CD8-positive, alpha-beta memory T cell (primary cell): ENCODE measurements around the gene GAL3ST3. TPM values are rescaled to one million over a fixed set of nuclear protein-coding genes. Genes with fewer than 3 reads are reported as not detected.
A peak's percentile ranks its signal among the peaks of the same experiment; 100 is the strongest.
"Not testable (repeated sequence)": the region's sequence is repeated elsewhere in the genome, so short reads cannot be mapped to it uniquely, and the experiment has no call there.

Source experiments
- CTCF ChIA-PET: fragments of 350-600 bp; sonication (Branson Sonifier 250); formaldehyde crosslinking; loops from one replicate; lab custom pipeline; 2021; ENCODE audit warnings: antibody characterized with exemption; lab: Charles Lee
- POLR2A ChIA-PET: fragments of 350-600 bp; sonication (Branson Sonifier 250); formaldehyde crosslinking; loops from one replicate; lab custom pipeline; 2021; ENCODE audit warnings: antibody characterized with exemption; lab: Charles Lee
- DNase-seq, 5 donors: peaks; one replicate each; pipeline versions ENCODE4 v3.0.0 to v3.0.0-alpha.2; 2020 to 2022; ENCODE audit warnings: mixed read lengths in 1 of 5
- H3K27ac ChIP-seq: one replicate; pipeline ENCODE4 v1.7.0; 2013; ENCODE audit warnings: low read depth, mild to moderate bottlenecking, low read length, moderate library complexity
- H3K27me3 ChIP-seq: 2 replicates; pipeline ENCODE4 v1.7.0; 2013; ENCODE audit warnings: low read length, mild to moderate bottlenecking; ENCODE audit not compliant: insufficient read depth, poor library complexity, severe bottlenecking
- H3K36me3 ChIP-seq: 2 replicates; pipeline ENCODE4 v1.7.0; 2013; ENCODE audit warnings: mild to moderate bottlenecking, low read length, moderate library complexity; ENCODE audit not compliant: insufficient read depth
- H3K4me1 ChIP-seq: 2 replicates; pipeline ENCODE4 v1.7.0; 2013; ENCODE audit warnings: mild to moderate bottlenecking, low read length, moderate library complexity; ENCODE audit not compliant: insufficient read depth
- H3K4me3 ChIP-seq: 2 replicates; pipeline ENCODE4 v1.7.0; 2013; ENCODE audit warnings: mild to moderate bottlenecking, low read length
- H3K9me3 ChIP-seq: 2 replicates; pipeline ENCODE4 v1.7.0; 2013; ENCODE audit warnings: mild to moderate bottlenecking, low read length
- H3K27ac Mint-ChIP-seq, 8 donors: one replicate each; pipeline ENCODE4 v1.8.0; 2020 to 2021; ENCODE audit warnings: mixed read lengths in 8 of 8, mild to moderate bottlenecking in 6 of 8, inconsistent platforms in 3 of 8, moderate library complexity in 3 of 8
- H3K27me3 Mint-ChIP-seq, 2 donors: one replicate each; pipeline ENCODE4 v1.8.0; 2020 to 2021; ENCODE audit warnings: mixed read lengths in 2 of 2, mild to moderate bottlenecking in 1 of 2, moderate library complexity in 1 of 2
- H3K36me3 Mint-ChIP-seq, 3 donors: one replicate each; pipeline ENCODE4 v1.8.0; 2020 to 2021; ENCODE audit warnings: mixed read lengths in 3 of 3, inconsistent platforms in 1 of 3, mild to moderate bottlenecking in 1 of 3
- H3K4me1 Mint-ChIP-seq, 3 donors: one replicate each; pipeline ENCODE4 v1.8.0; 2020 to 2021; ENCODE audit warnings: mixed read lengths in 3 of 3, inconsistent platforms in 1 of 3, mild to moderate bottlenecking in 1 of 3
- H3K4me3 Mint-ChIP-seq, 7 donors: one replicate each; pipeline ENCODE4 v1.8.0; 2020 to 2021; ENCODE audit warnings: mixed read lengths in 7 of 7, mild to moderate bottlenecking in 6 of 7, moderate library complexity in 4 of 7, inconsistent platforms in 2 of 7
- H3K9me3 Mint-ChIP-seq, 5 donors: one replicate each; pipeline ENCODE4 v1.8.0; 2020 to 2022; ENCODE audit warnings: mixed read lengths in 5 of 5, mild to moderate bottlenecking in 3 of 5, moderate library complexity in 2 of 5, inconsistent platforms in 1 of 5
- polyA plus RNA-seq: library from polyadenylated mRNA; unstranded; fragments of 300-500 nt; fragmentation: Illumina TruSeq; gene quantifications from one replicate; pipeline ENCODE4 v1.2.3, GENCODE V29; 2021
- total RNA-seq, 2 experiments: library from RNA; stranded (reverse); gene quantifications; one replicate each; pipeline ENCODE4 v1.2.3, GENCODE V29; 2021

GAL3ST3 gene
- total and polyA plus RNA-seq, 3 experiments from 2014 or later, result not detected

DNA sequence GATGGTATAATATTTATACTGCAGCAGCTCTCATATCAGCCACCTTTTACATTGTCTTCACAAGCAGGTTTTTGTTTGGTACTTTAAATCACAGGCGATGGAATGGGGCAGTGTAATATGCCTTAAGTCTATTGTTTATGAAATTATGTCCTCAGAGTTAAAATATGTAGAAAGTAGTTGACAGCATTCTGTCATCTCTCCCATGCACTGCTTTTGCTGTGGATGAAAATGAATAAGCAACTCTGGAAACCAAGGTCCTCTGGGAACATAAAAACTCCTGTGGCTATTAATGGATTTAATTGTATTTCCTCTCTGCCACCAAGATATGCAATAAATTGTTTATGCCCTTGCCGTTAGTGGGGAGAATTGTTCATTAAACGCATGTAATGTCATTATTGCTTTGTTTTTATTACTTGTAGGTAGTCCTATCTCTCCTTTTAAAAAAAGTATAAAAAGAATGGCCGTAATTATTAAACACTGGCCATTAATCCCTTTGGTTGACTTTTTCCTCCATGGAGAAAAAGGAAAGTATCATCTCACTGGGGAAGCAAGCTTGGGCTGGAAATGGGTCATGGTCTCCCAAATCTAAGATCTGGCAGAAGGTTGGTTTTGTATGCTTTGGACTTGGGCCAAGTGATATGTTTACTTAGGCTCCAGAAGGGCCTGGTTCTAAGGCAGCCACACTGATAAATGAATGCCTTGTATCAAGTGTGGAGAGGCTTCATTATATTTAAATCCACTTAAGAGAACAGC lies 34.2 kb upstream of the GAL3ST3 start:
- Histone ChIP-seq H3K4me3 (no peak overlapping the region), H3K36me3 (no peaks in the 10 kb centered on the region), H3K27ac (no peak overlapping the region), H3K27me3 (no peaks in the 10 kb centered on the region), H3K9me3 (no peaks in the 10 kb centered on the region), H3K4me1 (peaks cover 90% of the 10 kb centered on the region)
- H3K4me1 Mint-ChIP-seq, result peaks cover 85 to 91% (median 90%) of the 10 kb centered on the region in 3 donors
- H3K4me3 Mint-ChIP-seq, result peak overlapping the region; percentile 34 to 93 (median 59)
- H3K9me3 Mint-ChIP-seq, result no peaks in the 10 kb centered on the region
- ChIA-PET CTCF (interaction anchor here (1.0 to 9.0 kb wide), 3 partner anchors 14 to 52 kb away, joined by 3 to 103 read pairs (median 5); partner anchors contain the start of gene PACS1), POLR2A (interaction anchor here (0.6 to 1.7 kb wide), 2 partner anchors 20 to 162 kb away, joined by 3 to 4 read pairs; no protein-coding TSS in a partner anchor)
- DNase-seq, result no peak
- peaks cover 0 to 26% (median 8%) of the 10 kb centered on the region in 3 donors for H3K36me3 Mint-ChIP-seq
- H3K27ac Mint-ChIP-seq, result peak overlapping the region; percentile 33 to 99 (median 91)
- peaks cover 0 to 2% of the 10 kb centered on the region in 2 donors for H3K27me3 Mint-ChIP-seq

DNA sequence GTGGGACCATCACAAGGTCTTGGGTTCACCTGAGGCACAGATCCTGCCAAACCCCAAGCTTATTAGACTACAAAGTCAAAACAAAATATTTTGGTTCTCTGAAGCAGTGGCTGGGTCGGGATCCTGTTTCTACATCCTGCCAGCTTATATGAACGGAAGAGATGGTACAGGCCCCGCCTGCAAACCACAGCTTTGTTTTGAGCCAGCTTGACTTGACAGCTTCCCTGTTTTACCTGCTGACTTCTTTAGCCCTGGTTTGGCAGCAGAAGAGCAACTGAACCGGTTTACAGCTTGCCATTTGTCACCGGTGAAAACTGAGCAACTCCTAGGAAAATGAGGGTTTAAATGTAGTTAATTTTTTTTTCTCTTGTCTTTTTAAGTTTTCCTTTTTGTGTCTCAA lies 32.5 kb upstream of the GAL3ST3 start:
- Mint-ChIP-seq H3K9me3 (no peaks in the 10 kb centered on the region), H3K36me3 (peaks cover 0 to 37% (median 12%) of the 10 kb centered on the region in 3 donors), H3K4me1 (peaks cover 83 to 90% (median 86%) of the 10 kb centered on the region in 3 donors), H3K27ac (peak overlapping the region; percentile 94 to 99 (median 99)), H3K4me3 (peak overlapping the region; percentile 84 to 95 (median 93)), H3K27me3 (peaks cover 0 to 2% of the 10 kb centered on the region in 2 donors)
- Histone ChIP-seq H3K4me3 (peak overlapping the region; percentile 37), H3K36me3 (no peaks in the 10 kb centered on the region), H3K27ac (peak overlapping the region; percentile 52), H3K9me3 (no peaks in the 10 kb centered on the region), H3K4me1 (peaks cover 90% of the 10 kb centered on the region), H3K27me3 (no peaks in the 10 kb centered on the region)
- ChIA-PET POLR2A (interaction anchor here (0.6 to 3.1 kb wide), 10 partner anchors 11 to 79 kb away, joined by 3 to 43 read pairs (median 5); partner anchors contain the start of genes BANF1, PACS1 and SF3B2), CTCF (interaction anchor here (1.0 to 9.0 kb wide), 11 partner anchors 12 to 307 kb away, joined by 3 to 103 read pairs (median 6); partner anchors contain the start of gene PACS1)
- DNase-seq, result peak; percentile 59 to 88 (median 74)

DNA sequence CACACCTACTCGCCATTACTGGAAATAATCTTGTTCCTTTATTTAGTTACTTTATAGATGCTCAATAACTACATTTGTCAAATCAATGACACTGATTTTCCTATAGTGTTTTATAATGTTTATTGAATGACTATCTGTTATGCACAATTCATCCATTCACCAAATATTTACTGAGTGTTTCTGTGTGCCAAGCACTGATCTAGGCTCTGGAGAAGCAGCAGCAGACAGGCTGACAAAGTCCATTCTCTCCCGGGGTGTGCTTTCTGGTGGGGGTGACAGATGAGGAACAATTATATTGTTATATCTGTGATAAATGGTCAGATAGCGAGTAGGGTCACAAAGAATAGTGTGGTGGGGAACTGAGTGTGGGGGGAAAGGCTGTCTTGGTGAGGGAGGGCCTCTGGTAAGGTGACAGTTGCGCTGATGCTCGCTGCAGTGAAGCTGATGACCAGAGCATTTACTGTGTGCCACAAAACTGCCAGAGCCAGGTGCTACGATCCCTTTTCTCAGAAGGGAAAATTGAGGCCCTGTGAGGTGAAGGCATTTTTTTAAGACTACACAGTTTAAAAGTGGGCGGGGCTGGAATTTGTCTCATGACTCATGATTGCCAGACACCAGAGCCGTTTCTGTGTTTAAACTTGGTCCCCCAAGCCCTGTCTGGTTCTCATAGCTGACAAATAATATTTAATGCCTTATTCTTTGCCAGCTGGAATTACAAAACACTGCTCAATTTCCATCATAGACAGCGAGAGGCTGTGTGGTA lies 31.3 kb upstream of the GAL3ST3 start:
- H3K9me3 Mint-ChIP-seq, result no peaks in the 10 kb centered on the region
- ChIA-PET CTCF (interaction anchor here (1.1 to 9.0 kb wide), 12 partner anchors 11 to 55 kb away, joined by 3 to 103 read pairs (median 6); partner anchors contain the start of gene PACS1), POLR2A (interaction anchor here (1.0 to 3.1 kb wide), 6 partner anchors 10 to 46 kb away, joined by 4 to 43 read pairs (median 8); partner anchors contain the start of gene PACS1)
- peaks cover 0 to 2% of the 10 kb centered on the region in 2 donors for H3K27me3 Mint-ChIP-seq
- H3K27ac Mint-ChIP-seq, result peak overlapping the region; percentile 94 to 99 (median 99)
- DNase-seq, result peak; percentile 43 to 81 (median 59)
- peak overlapping the region; percentile 80 to 95 (median 93) for H3K4me3 Mint-ChIP-seq
- no peaks in the 10 kb centered on the region for H3K36me3 ChIP-seq
- peaks cover 0 to 46% (median 12%) of the 10 kb centered on the region in 3 donors for H3K36me3 Mint-ChIP-seq
- peaks cover 79 to 90% (median 82%) of the 10 kb centered on the region in 3 donors for H3K4me1 Mint-ChIP-seq
- H3K9me3 ChIP-seq, result no peaks in the 10 kb centered on the region
- peaks cover 83% of the 10 kb centered on the region for H3K4me1 ChIP-seq
- H3K27ac ChIP-seq, result peak overlapping the region; percentile 48
- H3K27me3 ChIP-seq, result no peaks in the 10 kb centered on the region
- peak overlapping the region; percentile 2 for H3K4me3 ChIP-seq

- not testable (repeated sequence) for H3K27me3 Mint-ChIP-seq, H3K27me3 ChIP-seq, H3K4me3 ChIP-seq, H3K27ac ChIP-seq, H3K9me3 ChIP-seq, H3K36me3 ChIP-seq, H3K9me3 Mint-ChIP-seq, DNase-seq
- Mint-ChIP-seq H3K4me1 (peaks cover 74 to 85% (median 75%) of the 10 kb centered on the region in 3 donors), H3K27ac (peak overlapping the region in 7 of 8 donors; percentile 20 to 99 (median 94)), H3K36me3 (peaks cover 0 to 57% (median 15%) of the 10 kb centered on the region in 3 donors), H3K4me3 (peak overlapping the region in 2 of 7 donors; percentile 14 to 62)
- ChIA-PET CTCF (interaction anchor here (0.8 to 9.0 kb wide), 4 partner anchors 10 to 62 kb away, joined by 3 to 103 read pairs (median 3); partner anchors contain the start of gene PACS1), POLR2A (interaction anchor here (0.6 to 3.1 kb wide), 2 partner anchors 9 to 745 kb away, joined by 3 to 43 read pairs; partner anchors contain the start of genes DPF2 and PACS1)
- H3K4me1 ChIP-seq, result peaks cover 77% of the 10 kb centered on the region
These were observed 30.0 kb upstream of the GAL3ST3 start for GRCh38 chr11:66078949-66079348.

GRCh38 chr11:66077927-66078326 lies 29.0 kb upstream of the GAL3ST3 start:
- Mint-ChIP-seq H3K27ac (peak overlapping the region in 5 of 8 donors; percentile 51 to 94 (median 78)), H3K9me3 (no peaks in the 10 kb centered on the region), H3K4me3 (peak overlapping the region in 1 of 7 donors; percentile 52), H3K4me1 (peaks cover 72 to 84% (median 74%) of the 10 kb centered on the region in 3 donors), H3K36me3 (peaks cover 0 to 62% (median 16%) of the 10 kb centered on the region in 3 donors), H3K27me3 (peaks cover 0 to 1% of the 10 kb centered on the region in 2 donors)
- no peaks in the 10 kb centered on the region for H3K9me3 ChIP-seq
- no peak overlapping the region for H3K27ac ChIP-seq
- no peaks in the 10 kb centered on the region for H3K27me3 ChIP-seq
- ChIA-PET POLR2A (interaction anchor here (0.7 kb wide), 1 partner anchor 41 kb away, joined by 4 read pairs; no protein-coding TSS in a partner anchor), CTCF (interaction anchor here (0.7 to 9.0 kb wide), 2 partner anchors 9 to 35 kb away, joined by 3 to 103 read pairs; partner anchors contain the start of gene PACS1)
- H3K4me3 ChIP-seq, result no peak overlapping the region
- H3K4me1 ChIP-seq, result peaks cover 71% of the 10 kb centered on the region
- no peak for DNase-seq
- peaks cover 7% of the 10 kb centered on the region for H3K36me3 ChIP-seq

- Mint-ChIP-seq H3K36me3 (peaks cover 0 to 66% (median 22%) of the 10 kb centered on the region in 3 donors), H3K4me3 (peak overlapping the region in 1 of 7 donors; percentile 17), H3K4me1 (peaks cover 76 to 86% (median 77%) of the 10 kb centered on the region in 3 donors), H3K27ac (peak overlapping the region in 4 of 8 donors; percentile 33 to 94 (median 74)), H3K27me3 (peaks cover 0 to 1% of the 10 kb centered on the region in 2 donors), H3K9me3 (no peaks in the 10 kb centered on the region)
- ChIA-PET POLR2A (no interaction called here), CTCF (interaction anchor here (1.7 kb wide), 1 partner anchor 58 kb away, joined by 9 read pairs; no protein-coding TSS in a partner anchor)
- H3K9me3 ChIP-seq, result no peaks in the 10 kb centered on the region
- peaks cover 67% of the 10 kb centered on the region for H3K4me1 ChIP-seq
- DNase-seq, result no peak
- H3K36me3 ChIP-seq, result peaks cover 7% of the 10 kb centered on the region
- H3K27me3 ChIP-seq, result no peaks in the 10 kb centered on the region
- no peak overlapping the region for H3K4me3 ChIP-seq
- no peak overlapping the region for H3K27ac ChIP-seq
These were observed 27.6 kb upstream of the GAL3ST3 start for GRCh38 chr11:66076561-66076960.

DNA sequence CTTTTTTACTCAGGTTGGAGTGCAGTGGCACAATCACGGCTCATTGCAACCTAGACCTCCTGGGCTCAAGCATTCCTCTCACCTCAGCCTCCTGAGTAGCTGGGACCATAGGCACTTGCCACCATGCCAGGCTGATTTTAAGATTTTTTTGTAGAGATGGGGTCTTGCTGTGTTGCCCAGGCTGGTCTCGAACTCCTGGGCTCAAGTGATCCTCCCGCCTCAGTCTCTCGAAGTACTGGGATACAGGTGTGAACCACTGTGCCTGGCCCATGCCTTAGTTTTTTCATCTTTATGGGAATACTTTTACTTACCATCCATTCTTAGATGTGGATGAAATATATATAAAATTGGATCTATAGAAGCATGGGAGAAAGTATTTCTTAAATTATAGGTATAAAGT lies 26.3 kb upstream of the GAL3ST3 start:
- Mint-ChIP-seq H3K36me3 (peaks cover 0 to 71% (median 21%) of the 10 kb centered on the region in 3 donors), H3K4me1 (peaks cover 69 to 80% (median 71%) of the 10 kb centered on the region in 3 donors), H3K9me3 (no peaks in the 10 kb centered on the region), H3K27ac (peak overlapping the region in 2 of 8 donors; percentile 86 to 91), H3K27me3 (peaks cover 0 to 4% of the 10 kb centered on the region in 2 donors), H3K4me3 (peak overlapping the region in 1 of 7 donors; percentile 20)
- H3K4me1 ChIP-seq, result peaks cover 56% of the 10 kb centered on the region
- H3K27ac ChIP-seq, result no peak overlapping the region
- no peaks in the 10 kb centered on the region for H3K27me3 ChIP-seq
- no peaks in the 10 kb centered on the region for H3K9me3 ChIP-seq
- peaks cover 7% of the 10 kb centered on the region for H3K36me3 ChIP-seq
- no peak overlapping the region for H3K4me3 ChIP-seq
- ChIA-PET CTCF (interaction anchor here (1.7 kb wide), 1 partner anchor 59 kb away, joined by 9 read pairs; no protein-coding TSS in a partner anchor), POLR2A (no interaction called here)
- no peak for DNase-seq
